Suppressor macrophage treated with lipopolysaccharide for 4 hours (primary cell): ENCODE data around the gene GAS7.

Source experiments
- DNase-seq: peaks from one replicate; pipeline ENCODE4 v3.0.0-alpha.2; 2020

The GAS7 gene

GRCh38 chr17:10200016-10200415 is 1.6 kb upstream of the GAS7 start:
- DNase-seq = no peak

GRCh38 chr17:10197721-10198508 is 491 bp downstream of the GAS7 start:
- no peak for DNase-seq

GRCh38 chr17:10197362-10197720 is 1.1 kb downstream of the GAS7 start:
- DNase-seq = no peak

- DNase-seq = peak; percentile 51
These were observed 1.5 kb downstream of the GAS7 start for GRCh38 chr17:10196941-10197340.

GRCh38 chr17:10196384-10196895 is 2.0 kb downstream of the GAS7 start:
- DNase-seq = no peak

GRCh38 chr17:10195090-10195805 is 3.2 kb downstream of the GAS7 start:
- DNase-seq = peak; percentile 25

- DNase-seq = no peak
These were observed 4.8 kb downstream of the GAS7 start for GRCh38 chr17:10193632-10194031.

GRCh38 chr17:10192972-10193371 is 5.4 kb downstream of the GAS7 start:
- no peak for DNase-seq

GRCh38 chr17:10192461-10192860 is 5.9 kb downstream of the GAS7 start:
- DNase-seq = no peak

- no peak for DNase-seq
These were observed 10.9 kb downstream of the GAS7 start for GRCh38 chr17:10187456-10187855.

- no peak for DNase-seq
These were observed 11.5 kb downstream of the GAS7 start for GRCh38 chr17:10186771-10187410.

- no peak for DNase-seq
These were observed 14.2 kb downstream of the GAS7 start for GRCh38 chr17:10183931-10184930.

- DNase-seq = no peak
These were observed 15.6 kb downstream of the GAS7 start for GRCh38 chr17:10182785-10183184.

GRCh38 chr17:10178506-10178991 is 19.9 kb downstream of the GAS7 start:
- DNase-seq = peak; percentile 52

GRCh38 chr17:10177913-10178505 is 20.4 kb downstream of the GAS7 start:
- no peak for DNase-seq

- DNase-seq = no peak
These were observed 21.1 kb downstream of the GAS7 start for GRCh38 chr17:10177131-10177912.

- peak; percentile 65 for DNase-seq
These were observed 24.5 kb downstream of the GAS7 start for GRCh38 chr17:10173913-10174312.

- no peak for DNase-seq
These were observed 25.6 kb downstream of the GAS7 start for GRCh38 chr17:10172778-10173177.

GRCh38 chr17:10172241-10172741 is 26.1 kb downstream of the GAS7 start:
- peak; percentile 94 for DNase-seq

GRCh38 chr17:10171581-10171981 is 26.8 kb downstream of the GAS7 start:
- peak; percentile 55 for DNase-seq

- DNase-seq = peak; percentile 30
These were observed 27.3 kb downstream of the GAS7 start for GRCh38 chr17:10171122-10171571.
